ENCODE measurements around the gene PERM1. TPM values are rescaled to one million over a fixed set of nuclear protein-coding genes. Genes with fewer than 3 reads are reported as not detected.
A peak's percentile ranks its signal among the peaks of the same experiment; 100 is the strongest.

The PERM1 gene
- total and polyA plus RNA-seq, 2 donors (not counting 1 experiment from before 2014, with no cell fraction given), result 0.03 to 0.17 TPM

DNA sequence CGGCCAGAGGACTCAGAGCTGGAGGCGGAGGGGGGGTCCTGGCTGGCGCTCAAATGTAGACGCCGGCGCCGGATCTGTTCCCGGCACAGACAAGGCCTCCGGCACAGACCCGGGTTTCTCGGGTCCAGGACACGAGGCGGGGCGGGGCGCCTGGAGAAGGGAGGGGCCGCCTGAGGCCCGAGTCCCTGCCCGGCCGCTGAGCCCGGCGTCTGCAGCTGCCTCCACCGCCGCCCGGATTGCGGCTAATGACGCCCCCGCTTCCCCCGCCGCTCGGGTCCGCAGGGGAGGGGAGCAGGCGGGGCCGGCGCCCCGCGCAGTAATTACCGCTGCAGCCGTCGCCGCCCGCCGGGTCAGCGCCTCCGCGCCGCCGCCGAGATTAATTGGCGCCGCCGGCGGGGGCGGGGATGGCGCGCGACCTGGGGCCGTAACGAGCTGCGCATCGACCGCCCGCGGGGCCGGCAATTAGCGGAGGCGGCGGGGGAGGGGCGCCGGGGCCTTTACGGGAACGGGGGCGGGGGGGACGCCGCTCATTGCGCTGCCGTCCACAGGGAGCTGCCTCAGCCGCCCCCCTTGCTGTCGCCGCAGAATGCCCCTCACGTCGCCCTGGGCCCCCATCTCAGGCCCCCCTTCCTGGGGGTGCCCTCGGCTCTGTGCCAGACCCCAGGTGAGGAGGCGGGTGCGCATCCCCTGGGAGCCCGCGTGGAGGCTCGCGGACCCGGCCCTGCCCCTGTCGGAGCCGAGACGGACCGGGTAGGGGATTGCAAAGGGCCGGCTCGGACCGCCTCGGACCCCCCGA lies 40.1 kb downstream of the PERM1 start:
- H4K20me1 ChIP-seq (ENCODE audit: control insufficient read depth, extremely low read depth, insufficient read depth, low read length), result no peaks in the 10 kb centered on the region
- H3K9ac ChIP-seq (ENCODE audit: insufficient read depth, low read length), result peak overlapping the region; percentile 55
- peaks cover 7% of the 10 kb centered on the region for H3K36me3 ChIP-seq (ENCODE audit: control insufficient read depth, insufficient read depth, low read length)
- H2AFZ ChIP-seq (ENCODE audit: low read length), result no peak overlapping the region
- H3K9me3 ChIP-seq (ENCODE audit: control insufficient read depth, insufficient read depth, low read depth, low read length), result no peaks in the 10 kb centered on the region
- no peaks in the 10 kb centered on the region for H3K27me3 ChIP-seq (ENCODE audit: control insufficient read depth, insufficient read depth, low read length)
- H3K4me2 ChIP-seq (ENCODE audit: extremely low read depth, insufficient read depth, low read length), result no peak overlapping the region
- no peaks in the 10 kb centered on the region for H3K79me2 ChIP-seq (ENCODE audit: control insufficient read depth, insufficient read depth, low read length)
- no peak overlapping the region for H3K27ac ChIP-seq (ENCODE audit: insufficient read depth, low read length)
- peak overlapping the region in 1 of 4 experiments; percentile 27 for H3K4me3 ChIP-seq (replicated peaks in 1 of 4; ENCODE audit: control extremely low read depth in 1 of 4, insufficient read depth in 1 of 4, low read depth in 3 of 4, low read length in 4 of 4)
- DNase-seq (ENCODE audit: low read depth in 2 of 2), result peak; percentile 75 to 90
- peaks cover 24% of the 10 kb centered on the region for H3K4me1 ChIP-seq (ENCODE audit: control insufficient read depth, extremely low read depth, insufficient read depth, low read length)
- TF ChIP-seq EZH2 (IDR thresholded peaks at IDR 0.05; ENCODE audit: low read length, missing control alignments) (no peak), CTCF (conservative IDR thresholded peaks at IDR 0.05 in 1 of 2, IDR thresholded peaks at IDR 0.05 in 1 of 2; ENCODE audit: low read depth in 1 of 2, low read length in 2 of 2) (no peak)

GRCh38 chr1:941015-941587 lies 40.8 kb downstream of the PERM1 start:
- no peak for TF ChIP-seq EZH2 (IDR thresholded peaks at IDR 0.05; ENCODE audit: low read length, missing control alignments)
- no peak for TF ChIP-seq CTCF (conservative IDR thresholded peaks at IDR 0.05 in 1 of 2, IDR thresholded peaks at IDR 0.05 in 1 of 2; ENCODE audit: low read depth in 1 of 2, low read length in 2 of 2)
- Histone ChIP-seq H2AFZ (ENCODE audit: low read length) (no peak overlapping the region), H3K27ac (ENCODE audit: insufficient read depth, low read length) (peak overlapping the region; percentile 4), H3K4me2 (ENCODE audit: extremely low read depth, insufficient read depth, low read length) (peak overlapping the region; percentile 25), H3K9me3 (ENCODE audit: control insufficient read depth, insufficient read depth, low read depth, low read length) (no peaks in the 10 kb centered on the region), H3K9ac (ENCODE audit: insufficient read depth, low read length) (peak overlapping the region; percentile 55), H3K79me2 (ENCODE audit: control insufficient read depth, insufficient read depth, low read length) (no peaks in the 10 kb centered on the region), H3K36me3 (ENCODE audit: control insufficient read depth, insufficient read depth, low read length) (peaks cover 7% of the 10 kb centered on the region), H4K20me1 (ENCODE audit: control insufficient read depth, extremely low read depth, insufficient read depth, low read length) (no peaks in the 10 kb centered on the region), H3K4me1 (ENCODE audit: control insufficient read depth, extremely low read depth, insufficient read depth, low read length) (peaks cover 24% of the 10 kb centered on the region), H3K27me3 (ENCODE audit: control insufficient read depth, insufficient read depth, low read length) (no peaks in the 10 kb centered on the region), H3K4me3 (replicated peaks in 1 of 4; ENCODE audit: control extremely low read depth in 1 of 4, insufficient read depth in 1 of 4, low read depth in 3 of 4, low read length in 4 of 4) (peak overlapping the region in 1 of 4 experiments; percentile 27)
- DNase-seq (ENCODE audit: low read depth in 2 of 2), result no peak

DNA sequence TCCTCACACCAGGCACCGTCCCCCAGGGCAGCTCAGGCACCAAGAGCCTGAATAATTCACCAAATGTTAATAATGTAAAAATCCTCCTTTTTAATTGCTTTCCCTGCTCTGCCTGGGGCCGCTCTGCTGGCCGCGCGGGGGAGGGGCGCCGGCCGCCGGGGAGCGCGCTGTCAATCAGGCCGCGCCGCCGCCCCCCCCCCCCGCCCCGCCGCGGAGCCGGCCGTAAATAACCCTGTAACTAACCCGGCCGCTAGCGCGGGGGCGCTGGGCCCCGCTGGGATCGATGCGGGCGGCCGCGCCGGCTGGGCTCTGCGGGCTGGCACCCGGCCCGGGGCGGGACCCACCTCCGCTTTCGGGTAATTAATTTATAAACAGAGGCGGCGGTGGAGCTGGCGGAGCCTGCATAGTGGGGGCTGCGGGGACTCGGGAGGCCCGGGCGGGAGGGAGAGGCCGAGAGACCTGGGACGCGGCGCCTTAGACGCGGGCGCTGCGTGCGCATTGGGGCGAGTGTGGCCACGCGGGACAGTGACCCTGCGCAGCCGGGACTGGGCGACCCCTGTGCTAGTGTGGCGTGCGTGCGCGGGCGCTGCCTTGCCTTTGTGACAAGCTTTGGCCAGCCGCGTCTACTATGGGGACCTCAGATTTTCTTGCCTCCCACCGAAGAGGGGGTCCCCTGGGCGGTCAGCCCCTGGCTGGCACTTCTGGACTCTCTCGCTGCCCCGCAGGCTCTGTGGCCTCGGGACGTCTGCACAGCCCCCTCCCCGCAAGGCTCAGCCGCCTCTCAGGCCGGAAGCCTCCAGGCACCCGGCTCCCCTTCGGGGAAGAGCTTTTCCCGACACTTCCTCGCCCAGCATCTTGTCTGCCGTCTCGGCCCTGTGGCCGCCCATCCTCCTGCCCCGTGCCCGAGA lies 41.5 kb downstream of the PERM1 start:
- Histone ChIP-seq H3K79me2 (ENCODE audit: control insufficient read depth, insufficient read depth, low read length) (no peaks in the 10 kb centered on the region), H3K9me3 (ENCODE audit: control insufficient read depth, insufficient read depth, low read depth, low read length) (no peaks in the 10 kb centered on the region), H3K4me3 (replicated peaks in 1 of 4; ENCODE audit: control extremely low read depth in 1 of 4, insufficient read depth in 1 of 4, low read depth in 3 of 4, low read length in 4 of 4) (peak overlapping the region in 2 of 4 experiments; percentile 10 to 31), H3K4me1 (ENCODE audit: control insufficient read depth, extremely low read depth, insufficient read depth, low read length) (peaks cover 24% of the 10 kb centered on the region), H2AFZ (ENCODE audit: low read length) (no peak overlapping the region), H3K27me3 (ENCODE audit: control insufficient read depth, insufficient read depth, low read length) (peaks cover 2% of the 10 kb centered on the region), H3K27ac (ENCODE audit: insufficient read depth, low read length) (peak overlapping the region; percentile 4), H3K36me3 (ENCODE audit: control insufficient read depth, insufficient read depth, low read length) (peaks cover 4% of the 10 kb centered on the region), H3K4me2 (ENCODE audit: extremely low read depth, insufficient read depth, low read length) (peak overlapping the region; percentile 78), H3K9ac (ENCODE audit: insufficient read depth, low read length) (peak overlapping the region; percentile 55), H4K20me1 (ENCODE audit: control insufficient read depth, extremely low read depth, insufficient read depth, low read length) (no peaks in the 10 kb centered on the region)
- peak; percentile 77 to 80 for DNase-seq (ENCODE audit: low read depth in 2 of 2)
- TF ChIP-seq EZH2 (IDR thresholded peaks at IDR 0.05; ENCODE audit: low read length, missing control alignments) (peak; percentile 6), CTCF (conservative IDR thresholded peaks at IDR 0.05 in 1 of 2, IDR thresholded peaks at IDR 0.05 in 1 of 2; ENCODE audit: low read depth in 1 of 2, low read length in 2 of 2) (no peak)
